Endothelial cell of umbilical vein (primary cell): Measurements from ENCODE around the gene OPCML. TPM values are rescaled to one million over a fixed set of nuclear protein-coding genes. Genes with fewer than 3 reads are reported as not detected.

Experiments used
- BruUV-seq: library from RNA; stranded (reverse); fragments of 400-500 nt; replicated peaks from 2 replicates; lab custom pipeline; 2021; lab: Mats Ljungman, UMichigan
- CTCF ChIA-PET: fragments of 300-600, 350-600 bp; sonication (Branson Sonifier 250); formaldehyde crosslinking; loops from one replicate; lab custom pipeline; 2021; ENCODE audit warnings: antibody characterized with exemption, inconsistent platforms; lab: Charles Lee
- POLR2A ChIA-PET: fragments of 300-600, 350-600 bp; sonication (Branson Sonifier 250); formaldehyde crosslinking; loops from one replicate; lab custom pipeline; 2021; ENCODE audit warnings: antibody characterized with exemption, inconsistent platforms; lab: Charles Lee
- DNase-seq: peaks from one replicate; pipeline ENCODE4 v3.0.0-alpha.2; 2011; ENCODE audit warnings: low read depth, low spot score
- FAIRE-seq: peaks from 2 replicates; lab custom pipeline; 2011; peaks lifted over from hg19 to GRCh38; lab: Jason Lieb, UNC
- H2AFZ ChIP-seq: 2 replicates; pipeline ENCODE4 v1.6.0; 2012; ENCODE audit warnings: low read depth, low read length, control low read depth, inconsistent platforms
- H3K27ac ChIP-seq: 2 replicates; pipeline ENCODE4 v1.5.1; 2011; ENCODE audit warnings: low read depth, mild to moderate bottlenecking, control low read depth, low read length, moderate library complexity; ENCODE audit not compliant: insufficient read depth
- H3K27me3 ChIP-seq, 2 experiments: 2 replicates each; pipeline versions ENCODE4 v1.6.0 to v1.6.1; 2011; ENCODE audit warnings: low read length in 2 of 2, mixed read lengths in 1 of 2; ENCODE audit not compliant: control insufficient read depth in 2 of 2, insufficient read depth in 2 of 2
- H3K36me3 ChIP-seq, 2 experiments: 2 replicates in 1 of 2; 3 replicates in 1 of 2; pipeline ENCODE4 v1.5.1; 2011; ENCODE audit warnings: low read length in 2 of 2, mild to moderate bottlenecking in 1 of 2, moderate library complexity in 1 of 2; ENCODE audit not compliant: control insufficient read depth in 2 of 2, insufficient read depth in 2 of 2; ENCODE audit errors: extremely low read depth in 1 of 2
- H3K4me1 ChIP-seq: 3 replicates; pipeline ENCODE4 v1.5.1; 2011; ENCODE audit warnings: mild to moderate bottlenecking, low read length; ENCODE audit not compliant: control insufficient read depth, insufficient read depth; ENCODE audit errors: extremely low read depth
- H3K4me2 ChIP-seq: 2 replicates; pipeline ENCODE4 v1.6.1; 2011; ENCODE audit warnings: low read length, control low read depth, mixed read lengths; ENCODE audit not compliant: insufficient read depth
- H3K4me3 ChIP-seq, 3 experiments: fragments of 200-600 bp in 1 of 3; sonication (generic), shearing (Covaris generic) in 1 of 3; replicated peaks in 1 of 3; 2 replicates each; pipeline ENCODE4 v1.5.1; 2011 to 2016; ENCODE audit warnings: control low read depth in 3 of 3, low read length in 3 of 3, mild to moderate bottlenecking in 2 of 3, inconsistent platforms in 1 of 3, low read depth in 1 of 3, moderate library complexity in 1 of 3; ENCODE audit not compliant: insufficient read depth in 1 of 3
- H3K79me2 ChIP-seq: 2 replicates; pipeline ENCODE4 v1.6.0; 2012; ENCODE audit warnings: low read length, inconsistent platforms; ENCODE audit not compliant: control insufficient read depth, insufficient read depth
- H3K9ac ChIP-seq: replicated peaks from 2 replicates; pipeline ENCODE3; 2011; ENCODE audit warnings: low read length, control low read depth; ENCODE audit not compliant: insufficient read depth; ENCODE audit errors: extremely low read depth
- H3K9me1 ChIP-seq: replicated peaks from 3 replicates; pipeline ENCODE4 v1.6.0; 2011; ENCODE audit warnings: mild to moderate bottlenecking, low read length; ENCODE audit not compliant: control insufficient read depth, insufficient read depth; ENCODE audit errors: extremely low read depth
- H3K9me3 ChIP-seq: replicated peaks from 2 replicates; pipeline ENCODE4 v1.5.1; 2012; ENCODE audit warnings: low read length, inconsistent platforms; ENCODE audit not compliant: control insufficient read depth, insufficient read depth
- H4K20me1 ChIP-seq: replicated peaks from 2 replicates; pipeline ENCODE3; 2011; ENCODE audit warnings: mild to moderate bottlenecking, low read length; ENCODE audit not compliant: control insufficient read depth, insufficient read depth; ENCODE audit errors: extremely low read depth
- EZH2 ChIP-seq: IDR thresholded peaks from 2 replicates; pipeline ENCODE4 v1.6.1; 2012; ENCODE audit warnings: borderline replicate concordance, low read depth, mild to moderate bottlenecking, moderate library complexity, low read length, inconsistent platforms; ENCODE audit not compliant: severe bottlenecking
- FOS ChIP-seq: IDR thresholded peaks from 2 replicates; pipeline ENCODE4 v1.6.1; 2011; ENCODE audit warnings: mild to moderate bottlenecking, low read length, moderate library complexity, borderline replicate concordance; ENCODE audit not compliant: insufficient read depth
- GATA2 ChIP-seq: IDR thresholded peaks from 2 replicates; pipeline ENCODE4 v1.7.0; 2011; ENCODE audit warnings: low read depth, mild to moderate bottlenecking, moderate library complexity, mixed read lengths, low read length; ENCODE audit not compliant: insufficient read length, insufficient read depth
- JUN ChIP-seq: IDR thresholded peaks from 2 replicates; pipeline ENCODE4 v1.6.1; 2011; ENCODE audit warnings: borderline replicate concordance, low read depth; ENCODE audit not compliant: insufficient read length, insufficient read depth
- POLR2A ChIP-seq: IDR thresholded peaks from 2 replicates; pipeline ENCODE4 v1.6.1; 2012; ENCODE audit warnings: low read depth, mild to moderate bottlenecking, control low read depth, low read length
- POLR2AphosphoS5 ChIP-seq: IDR thresholded peaks from 2 replicates; pipeline ENCODE4 v1.6.1; 2012; ENCODE audit warnings: low read depth, mild to moderate bottlenecking, control low read depth, low read length, moderate library complexity; ENCODE audit not compliant: insufficient read depth
- dilution Hi-C: fragments of 300-500 bp; cut with MboI; formaldehyde crosslinking; loops from one replicate; pipeline ENCODE4 v1.15.0; 2019; ENCODE audit warnings: low sequenced_read_pairs; ENCODE audit not compliant: extremely low pct_ligation_motif_present
- intact Hi-C: fragments of 100-400 bp; cut with micrococcal nuclease; formaldehyde crosslinking; loops from one replicate; pipeline ENCODE4 v1.10.0; 2022
- polyA plus RNA-seq, 4 experiments: library from polyadenylated mRNA; depleted of rRNA in 3 of 4; stranded (reverse) in 3 of 4; unstranded in 1 of 4; fragments of >200 nt; gene quantifications; 2 replicates each; pipeline versions ENCODE4 v1.2.1 to v1.2.3, GENCODE V29; 2011 to 2012; ENCODE audit warnings: missing spikeins in 1 of 4
- total RNA-seq: library from RNA; stranded (reverse); gene quantifications from 2 replicates; pipeline ENCODE4 v1.2.3, GENCODE V29; 2021
- TF ChIP-seq, protein P1 (sequence below): IDR thresholded peaks from 2 replicates; pipeline ENCODE4 v1.6.1; 2011; ENCODE audit not compliant: insufficient read depth, insufficient read length
- TF ChIP-seq, protein P2 (sequence below), 2 donors: IDR thresholded peaks; 1 replicate in 1 of 2; 2 replicates in 1 of 2; pipeline ENCODE4 v1.5.1; 2011; ENCODE audit warnings: low read length in 2 of 2, mild to moderate bottlenecking in 2 of 2, moderate library complexity in 2 of 2, control low read depth in 1 of 2, inconsistent platforms in 1 of 2, low read depth in 1 of 2; ENCODE audit not compliant: insufficient read depth in 1 of 2; ENCODE audit errors: extremely low read depth in 1 of 2

The OPCML gene
- total and polyA plus RNA-seq, 2 donors (not counting 3 experiments of a cell fraction or from before 2014, with no cell fraction given) = not detected

DNA sequence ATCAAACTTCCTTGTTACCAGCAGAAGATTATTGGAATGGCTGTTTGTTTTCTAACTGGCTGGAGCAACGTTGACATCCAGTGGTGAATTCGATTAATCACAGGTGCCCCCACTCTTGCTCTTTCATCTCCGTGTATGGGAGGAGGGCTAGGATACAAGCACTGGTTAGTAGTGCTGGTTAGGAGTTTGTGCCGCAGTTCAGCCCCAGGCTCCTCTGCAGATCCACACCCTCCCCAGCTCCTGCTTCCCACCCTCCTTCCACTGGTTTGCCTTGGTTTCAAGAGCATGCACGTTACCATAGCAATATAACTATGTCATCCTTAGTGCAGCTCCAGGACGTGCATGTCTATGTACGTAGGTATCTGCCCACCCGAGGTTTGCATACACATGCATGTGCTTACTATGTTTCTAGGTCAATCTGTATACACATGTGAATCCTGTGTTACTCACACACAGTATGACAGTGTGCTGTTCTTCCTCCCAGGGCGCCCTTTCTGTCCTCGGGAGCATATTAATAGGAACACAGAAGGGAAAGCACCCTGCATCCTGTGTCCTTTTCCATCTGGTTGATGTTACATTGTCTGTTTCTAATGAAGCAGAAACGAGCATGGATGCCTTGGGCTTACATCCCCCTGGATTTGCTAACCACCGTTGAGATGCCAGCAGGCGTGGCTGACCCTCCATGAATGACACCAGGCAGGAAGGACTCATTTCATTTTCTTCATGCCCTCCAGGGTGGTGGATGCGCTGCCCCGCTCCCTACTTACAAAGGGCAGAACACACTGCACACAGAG is 539.3 kb downstream of the OPCML start:
- no peak for DNase-seq
- no peaks in the 10 kb centered on the region for H3K4me1 ChIP-seq
- H3K9ac ChIP-seq = no peak overlapping the region
- H2AFZ ChIP-seq = no peak overlapping the region
- no TSS peak for BruUV-seq
- H3K27me3 ChIP-seq = no peaks in the 10 kb centered on the region
- FAIRE-seq = no peak
- dilution Hi-C loops = no loop called here
- no peaks in the 10 kb centered on the region for H3K79me2 ChIP-seq
- H3K9me3 ChIP-seq = no peaks in the 10 kb centered on the region
- no peaks in the 10 kb centered on the region for H3K9me1 ChIP-seq
- H3K4me3 ChIP-seq = no peak overlapping the region
- CTCF ChIA-PET = no interaction called here
- TF ChIP-seq, protein P1, sequence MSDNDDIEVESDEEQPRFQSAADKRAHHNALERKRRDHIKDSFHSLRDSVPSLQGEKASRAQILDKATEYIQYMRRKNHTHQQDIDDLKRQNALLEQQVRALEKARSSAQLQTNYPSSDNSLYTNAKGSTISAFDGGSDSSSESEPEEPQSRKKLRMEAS = no peak
- no peak for TF ChIP-seq POLR2AphosphoS5
- no peak for TF ChIP-seq EZH2
- TF ChIP-seq, protein P2, sequence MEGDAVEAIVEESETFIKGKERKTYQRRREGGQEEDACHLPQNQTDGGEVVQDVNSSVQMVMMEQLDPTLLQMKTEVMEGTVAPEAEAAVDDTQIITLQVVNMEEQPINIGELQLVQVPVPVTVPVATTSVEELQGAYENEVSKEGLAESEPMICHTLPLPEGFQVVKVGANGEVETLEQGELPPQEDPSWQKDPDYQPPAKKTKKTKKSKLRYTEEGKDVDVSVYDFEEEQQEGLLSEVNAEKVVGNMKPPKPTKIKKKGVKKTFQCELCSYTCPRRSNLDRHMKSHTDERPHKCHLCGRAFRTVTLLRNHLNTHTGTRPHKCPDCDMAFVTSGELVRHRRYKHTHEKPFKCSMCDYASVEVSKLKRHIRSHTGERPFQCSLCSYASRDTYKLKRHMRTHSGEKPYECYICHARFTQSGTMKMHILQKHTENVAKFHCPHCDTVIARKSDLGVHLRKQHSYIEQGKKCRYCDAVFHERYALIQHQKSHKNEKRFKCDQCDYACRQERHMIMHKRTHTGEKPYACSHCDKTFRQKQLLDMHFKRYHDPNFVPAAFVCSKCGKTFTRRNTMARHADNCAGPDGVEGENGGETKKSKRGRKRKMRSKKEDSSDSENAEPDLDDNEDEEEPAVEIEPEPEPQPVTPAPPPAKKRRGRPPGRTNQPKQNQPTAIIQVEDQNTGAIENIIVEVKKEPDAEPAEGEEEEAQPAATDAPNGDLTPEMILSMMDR (IDR thresholded peaks at IDR 0.05; ENCODE audit: extremely low read depth in 1 of 2, insufficient read depth in 1 of 2, low read depth in 1 of 2, low read length in 2 of 2) = no peak
- no peak for TF ChIP-seq FOS
- TF ChIP-seq POLR2A = no peak
- TF ChIP-seq GATA2 = no peak
- no peak for TF ChIP-seq JUN
- no peak overlapping the region for H3K4me2 ChIP-seq
- H4K20me1 ChIP-seq = no peaks in the 10 kb centered on the region
- POLR2A ChIA-PET = no interaction called here
- H3K36me3 ChIP-seq = no peaks in the 10 kb centered on the region
- intact Hi-C loops = no loop called here
- no peak overlapping the region for H3K27ac ChIP-seq
